K562 (cell line): ENCODE measurements around the gene CASP6. TPM values are rescaled to one million over a fixed set of nuclear protein-coding genes. Genes with fewer than 3 reads are reported as not detected.

ENCODE experiments used
- CC2D1A ChIP-seq: fragments of 450-650 bp; IDR thresholded peaks from 2 replicates; pipeline ENCODE4 v1.6.1; 2017; ENCODE audit warnings: mild to moderate bottlenecking
- FOXK1 ChIP-seq: sonication (generic); formaldehyde crosslinking; IDR thresholded peaks from 2 replicates; pipeline ENCODE4 v1.8.0; 2022; ENCODE audit warnings: missing genetic modification reagents, mild to moderate bottlenecking, borderline replicate concordance
- HDAC3 ChIP-seq: fragments of 450-650 bp; IDR thresholded peaks from 2 replicates; pipeline ENCODE4 v1.6.1; 2018; ENCODE audit warnings: borderline replicate concordance, mild to moderate bottlenecking, moderate library complexity; ENCODE audit not compliant: partially characterized antibody
- HNRNPK ChIP-seq: fragments of 200-400 bp; formaldehyde crosslinking; IDR thresholded peaks from one replicate; pipeline ENCODE4 v1.6.1; 2018; ENCODE audit warnings: mild to moderate bottlenecking, low read depth, low read length; ENCODE audit not compliant: poor library complexity, severe bottlenecking
- MAZ ChIP-seq, 2 experiments: fragments of 450-650 bp in 1 of 2; sonication (generic) in 1 of 2; formaldehyde crosslinking; IDR thresholded peaks in 1 of 2; conservative IDR thresholded peaks in 1 of 2; 2 replicates each; pipeline versions ENCODE4 v1.4.0 to v1.5.0; 2020; ENCODE audit warnings: mild to moderate bottlenecking in 1 of 2, missing genetic modification reagents in 1 of 2
- MCM2 ChIP-seq: fragments of 450-650 bp; IDR thresholded peaks from 2 replicates; pipeline ENCODE4 v1.6.1; 2017; ENCODE audit warnings: low read depth, mild to moderate bottlenecking
- MEF2A ChIP-seq: IDR thresholded peaks from 2 replicates; pipeline ENCODE4 v1.6.1; 2011; ENCODE audit warnings: low read depth, mild to moderate bottlenecking, low read length, moderate library complexity; ENCODE audit not compliant: control insufficient read depth
- MXD1 ChIP-seq: fragments of 250-450 bp; sonication (Bioruptor Pico); IDR thresholded peaks from 2 replicates; pipeline ENCODE4 v1.8.0; 2021; ENCODE audit warnings: borderline replicate concordance, mild to moderate bottlenecking, moderate library complexity; ENCODE audit not compliant: poor library complexity, severe bottlenecking
- MYC ChIP-seq, 2 experiments: fragments of 250-450 bp in 1 of 2; sonication (Bioruptor Pico) in 1 of 2; IDR thresholded peaks; 2 replicates each; pipeline versions ENCODE4 v1.5.1 to v1.6.1; 2012 to 2021; ENCODE audit warnings: low read depth in 2 of 2, borderline replicate concordance in 1 of 2, improper control_type of control experiment in 1 of 2, low read length in 1 of 2, mild to moderate bottlenecking in 1 of 2, moderate library complexity in 1 of 2
- NFE2L1 ChIP-seq: fragments of 450-650 bp; IDR thresholded peaks from 2 replicates; pipeline ENCODE4 v1.6.1; 2016; ENCODE audit warnings: missing genetic modification characterization, low read depth, mild to moderate bottlenecking, missing compliant biosample characterization, moderate library complexity, borderline replicate concordance
- PHF8 ChIP-seq: fragments of 200-600 bp; sonication (generic); IDR thresholded peaks from 2 replicates; pipeline ENCODE4 v1.6.1; 2012; ENCODE audit warnings: mixed run types, mild to moderate bottlenecking, inconsistent platforms, low read length, moderate library complexity, borderline replicate concordance
- POLR2AphosphoS2 ChIP-seq: IDR thresholded peaks from 2 replicates; pipeline ENCODE4 v1.6.1; 2012; ENCODE audit warnings: low read length, improper control_type of control experiment
- SAP30 ChIP-seq: fragments of 200-600 bp; sonication (generic); IDR thresholded peaks from 2 replicates; pipeline ENCODE4 v1.6.1; 2012; ENCODE audit warnings: borderline replicate concordance, low read depth, mild to moderate bottlenecking, moderate library complexity, low read length, control low read depth, inconsistent platforms; ENCODE audit not compliant: insufficient read depth, poor library complexity, severe bottlenecking
- SNAPC5 ChIP-seq: fragments of 250-450 bp; sonication (Bioruptor Pico); IDR thresholded peaks from 2 replicates; pipeline ENCODE4 v1.8.0; 2021; ENCODE audit warnings: moderate library complexity, mild to moderate bottlenecking, inconsistent platforms
- SPI1 ChIP-seq: IDR thresholded peaks from 2 replicates; pipeline ENCODE4 v1.6.1; 2011; ENCODE audit warnings: low read depth, low read length, control low read depth, borderline replicate concordance
- TAF7 ChIP-seq: fragments of 450-650 bp; IDR thresholded peaks from 2 replicates; pipeline ENCODE4 v1.6.1; 2016; ENCODE audit warnings: missing genetic modification characterization, missing compliant biosample characterization
- TFAP4 ChIP-seq: sonication (generic); formaldehyde crosslinking; IDR thresholded peaks from 2 replicates; pipeline ENCODE4 v1.8.0; 2022; ENCODE audit warnings: missing genetic modification reagents, mild to moderate bottlenecking, moderate library complexity, borderline replicate concordance
- THRB ChIP-seq: fragments of 450-650 bp; formaldehyde crosslinking; conservative IDR thresholded peaks from 2 replicates; pipeline ENCODE4 v1.4.0; 2022; ENCODE audit warnings: mild to moderate bottlenecking, missing genetic modification characterization
- ZBTB1 ChIP-seq: sonication (generic); formaldehyde crosslinking; IDR thresholded peaks from 2 replicates; pipeline ENCODE4 v1.8.1; 2023; ENCODE audit warnings: missing genetic modification reagents, low read depth, mild to moderate bottlenecking, borderline replicate concordance
- ZBTB17 ChIP-seq: fragments of 450-650 bp; formaldehyde crosslinking; IDR thresholded peaks from 2 replicates; pipeline ENCODE4 v1.4.0; 2020; ENCODE audit warnings: mild to moderate bottlenecking
- ZNF436 ChIP-seq: fragments of 250-450, 450-650 bp; sonication (Bioruptor Pico); formaldehyde crosslinking; IDR thresholded peaks from 2 replicates; pipeline ENCODE4 v1.7.0; 2020; ENCODE audit warnings: mild to moderate bottlenecking
- ZNF76 ChIP-seq: fragments of 250-450 bp; sonication (Bioruptor Pico); IDR thresholded peaks from 2 replicates; pipeline ENCODE4 v1.4.0; 2020; ENCODE audit warnings: mild to moderate bottlenecking, moderate library complexity, borderline replicate concordance
- ZNF77 ChIP-seq: fragments of 250-450 bp; sonication (Bioruptor Pico); IDR thresholded peaks from 2 replicates; pipeline ENCODE4 v1.5.0; 2020
- ZNF785 ChIP-seq: fragments of 250-450 bp; sonication (Bioruptor Pico); IDR thresholded peaks from 2 replicates; pipeline ENCODE4 v1.4.0; 2020; ENCODE audit warnings: mild to moderate bottlenecking
- ZNF79 ChIP-seq: fragments of 250-450 bp; sonication (Bioruptor Pico); IDR thresholded peaks from 2 replicates; pipeline ENCODE4 v1.4.0; 2020; ENCODE audit warnings: low read depth, mild to moderate bottlenecking, moderate library complexity
- polyA plus RNA-seq, 8 experiments: library from polyadenylated mRNA; depleted of rRNA in 4 of 8; stranded (reverse) in 5 of 8; unstranded in 3 of 8; fragments of >200 nt; fragmentation: Nextera tagmentation in 2 of 8; fragmentation: Illumina TruSeq in 1 of 8; extraction: Ambion mirVana in 2 of 8; extraction: Trizol in 1 of 8; gene quantifications; 2 replicates each; pipeline versions ENCODE4 v1.2.1 to v1.2.3, GENCODE V29; 2011 to 2014; ENCODE audit warnings: inconsistent platforms in 1 of 8, missing spikeins in 1 of 8
- total RNA-seq, 7 experiments: library from RNA; depleted of rRNA in 6 of 7; stranded (reverse); fragments of >200 nt in 6 of 7; fragmentation: Illumina TruSeq in 2 of 7; extraction: Trizol in 2 of 7; gene quantifications; 2 replicates each; pipeline versions ENCODE4 v1.2.1 to v1.2.3, GENCODE V29; 2011 to 2021; ENCODE audit warnings: low replicate concordance in 1 of 7

The CASP6 gene
- total and polyA plus RNA-seq, 9 of the 15 experiments (the other 6 are each of a cell fraction or from before 2014, with no cell fraction given), result 20.8 to 72.7 (median 39.1) TPM

GRCh38 chr4:109729117-109729717, 26.0 kb upstream of the CASP6 start (continued):
- TF ChIP-seq TAF7 (tag) (no peak; the same call in 1 of the 2 replicates), HDAC3 (no peak), NFE2L1 (tag) (no peak), MXD1 (CRISPR knock-in tag) (no peak), MAZ (CRISPR knock-in tag; conservative IDR thresholded peaks at IDR 0.05 in 1 of 2, IDR thresholded peaks at IDR 0.05 in 1 of 2) (peak in 1 of 2 experiments; percentile 45; a peak in 1 of 4 replicates), ZNF436 (CRISPR knock-in tag) (no peak), SNAPC5 (CRISPR knock-in tag) (no peak), FOXK1 (CRISPR knock-in tag) (0 out of 2 replicates have a peak, but pooled peaks have one; percentile 54), ZNF79 (CRISPR knock-in tag) (no peak), ZBTB17 (CRISPR knock-in tag) (no peak), CC2D1A (no peak), POLR2AphosphoS2 (no peak), ZBTB1 (CRISPR knock-in tag) (0 out of 2 replicates have a peak, but pooled peaks have one; percentile 61), PHF8 (no peak), TFAP4 (CRISPR knock-in tag) (no peak), SAP30 (peak; percentile 36), MCM2 (no peak), SPI1 (no peak), MEF2A (no peak), ZNF77 (CRISPR knock-in tag) (no peak), ZNF785 (CRISPR knock-in tag) (no peak), MYC (IDR thresholded peaks at IDR 0.05; ENCODE audit: low read depth, low read length) (no peak), MYC (CRISPR knock-in tag; IDR thresholded peaks at IDR 0.05; ENCODE audit: borderline replicate concordance, low read depth) (0 out of 2 replicates have a peak, but pooled peaks have one; percentile 59), THRB (CRISPR knock-in tag) (no peak), HNRNPK (no peak), ZNF76 (CRISPR knock-in tag) (no peak)
